H4 (cell line): ENCODE data around the gene MMS22L. TPM values are rescaled to one million over a fixed set of nuclear protein-coding genes. Genes with fewer than 3 reads are reported as not detected.

Experiments
- DNase-seq: peaks from one replicate; pipeline ENCODE4 v3.0.0-alpha.2; 2015; ENCODE audit warnings: low spot score
- total RNA-seq: library from RNA; depleted of rRNA; stranded (reverse); fragments of >200 nt; shearing (Covaris generic); gene quantifications from 2 replicates; pipeline ENCODE4 v1.2.3, GENCODE V29; 2014

MMS22L gene
- total RNA-seq, 1 experiment from 2014 or later, result 24.2 TPM

DNA sequence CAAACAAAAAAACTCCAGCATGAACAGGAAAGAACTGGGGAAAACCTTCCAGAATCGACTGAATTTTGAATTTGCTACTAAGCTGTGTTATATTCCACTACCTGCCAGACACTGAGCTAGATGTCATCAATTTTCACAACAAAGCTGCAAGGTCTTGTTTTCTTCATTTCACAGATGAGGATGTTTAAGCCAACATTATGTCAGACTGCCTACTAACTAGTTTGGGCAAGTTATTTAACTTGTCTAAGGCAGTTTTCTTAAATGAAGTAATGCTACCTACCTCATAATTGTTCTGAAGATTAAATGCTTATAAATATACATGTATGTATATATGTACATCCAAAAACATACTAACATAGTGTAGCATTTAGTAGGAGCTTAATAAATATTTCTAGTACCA lies 144.4 kb downstream of the MMS22L start:
- DNase-seq, result no peak

- no peak for DNase-seq
These were observed 146.2 kb downstream of the MMS22L start for GRCh38 chr6:97136626-97137358.

GRCh38 chr6:97133067-97133466 lies 149.9 kb downstream of the MMS22L start:
- no peak for DNase-seq

- DNase-seq, result no peak
These were observed 153.9 kb downstream of the MMS22L start for GRCh38 chr6:97129106-97129505.

GRCh38 chr6:97128507-97128906 lies 154.5 kb downstream of the MMS22L start:
- no peak for DNase-seq

- no peak for DNase-seq
These were observed 159.4 kb downstream of the MMS22L start for GRCh38 chr6:97123652-97124051.

GRCh38 chr6:97123112-97123511 lies 159.9 kb downstream of the MMS22L start:
- DNase-seq, result no peak

DNA sequence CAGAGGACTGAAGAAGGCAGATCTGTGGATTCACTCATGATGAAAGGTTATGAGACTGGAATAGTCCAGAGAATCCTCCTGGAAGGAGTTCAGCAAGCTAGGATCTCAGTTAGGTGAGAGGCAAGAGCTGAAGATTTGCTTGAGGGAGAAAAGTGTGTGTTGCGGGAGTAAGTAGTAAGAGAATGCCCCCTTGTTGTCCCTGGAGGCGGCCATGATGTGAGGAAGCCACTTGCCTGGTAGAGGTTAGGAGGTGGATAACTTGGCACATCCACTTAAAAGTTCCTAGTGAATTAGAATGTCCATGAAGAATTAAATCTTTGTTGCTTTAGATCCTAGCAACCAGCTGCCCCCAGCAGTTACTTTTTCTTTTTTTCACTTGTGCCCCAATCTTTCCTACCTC lies 162.5 kb downstream of the MMS22L start:
- no peak for DNase-seq

DNA sequence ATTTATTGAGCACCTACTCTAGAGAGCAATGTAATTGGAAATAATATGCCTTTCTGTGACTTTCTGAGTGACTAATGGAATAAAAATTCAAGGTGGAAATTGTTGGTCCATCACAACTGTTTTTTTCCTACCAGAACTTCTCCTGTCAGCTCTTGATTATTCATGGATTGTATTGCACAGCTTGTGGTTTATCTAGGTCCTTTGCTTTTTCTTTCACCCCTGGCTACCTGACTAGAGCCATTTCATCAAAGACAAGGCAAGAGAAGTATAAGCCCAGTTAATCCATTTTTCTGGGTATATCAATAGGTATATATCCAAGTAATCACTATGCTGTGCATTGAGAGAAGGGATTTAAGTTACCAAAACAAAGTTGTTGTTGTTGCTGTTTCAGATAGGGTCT lies 168.4 kb downstream of the MMS22L start:
- no peak for DNase-seq

DNA sequence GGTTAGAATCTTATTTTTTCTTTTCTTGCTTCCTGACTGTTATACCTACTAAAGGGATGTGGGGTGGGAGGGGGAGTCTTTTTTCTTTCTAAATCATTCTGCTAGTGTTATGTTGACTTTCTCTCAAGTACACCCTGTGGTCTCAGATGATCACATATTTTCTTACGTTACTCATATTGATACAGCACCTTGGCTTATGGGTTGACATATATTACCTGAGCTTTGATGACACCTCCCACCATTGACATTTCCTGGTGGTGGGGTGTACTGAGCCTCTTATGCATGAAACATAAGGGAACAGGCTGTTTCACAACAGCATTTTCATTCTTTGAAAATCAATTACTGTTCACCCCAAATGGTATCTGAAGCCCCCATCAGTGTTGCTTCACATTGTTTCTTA lies 169.8 kb downstream of the MMS22L start:
- no peak for DNase-seq

DNA sequence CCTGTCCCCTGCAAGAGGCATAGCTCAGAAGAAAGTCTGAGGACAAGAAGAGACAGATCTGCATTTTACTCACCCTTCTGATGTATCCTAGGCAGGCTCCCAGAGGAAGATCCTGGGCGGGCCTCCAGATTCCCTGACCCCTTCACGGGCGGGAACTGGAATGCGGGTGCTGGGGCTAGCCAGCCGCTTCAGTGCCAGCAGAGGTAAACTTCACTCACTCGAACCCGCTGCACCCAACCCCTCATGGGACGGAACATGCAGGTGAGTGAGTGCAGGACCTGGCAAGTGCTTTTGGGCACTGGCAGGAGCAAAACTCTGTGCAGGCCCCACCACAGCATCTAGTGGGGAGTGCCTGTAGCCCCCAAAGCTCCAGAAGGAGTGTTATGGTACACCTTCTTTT lies 171.8 kb downstream of the MMS22L start:
- no peak for DNase-seq

GRCh38 chr6:97110626-97111025 lies 172.4 kb downstream of the MMS22L start:
- DNase-seq, result no peak

GRCh38 chr6:97110149-97110548 lies 172.9 kb downstream of the MMS22L start:
- no peak for DNase-seq

DNA sequence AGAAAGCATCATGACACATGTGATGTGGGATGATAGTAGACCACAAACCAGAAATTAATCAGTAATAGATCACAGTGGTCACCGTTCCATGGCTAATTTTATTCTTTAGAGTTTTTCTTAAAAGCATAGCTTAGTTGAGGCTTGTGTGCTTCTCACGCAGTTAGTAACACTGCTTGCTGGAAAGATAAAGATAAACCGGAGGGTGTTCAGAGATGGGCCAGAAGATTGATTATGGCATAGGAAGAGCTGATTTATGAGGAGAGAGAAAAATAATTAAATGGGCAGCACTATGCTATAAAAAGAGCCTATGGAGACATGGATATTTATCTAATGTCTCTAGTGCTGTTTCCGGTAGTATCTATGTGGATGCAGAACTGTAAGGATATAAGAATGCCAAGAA lies 173.6 kb downstream of the MMS22L start:
- DNase-seq, result no peak

DNA sequence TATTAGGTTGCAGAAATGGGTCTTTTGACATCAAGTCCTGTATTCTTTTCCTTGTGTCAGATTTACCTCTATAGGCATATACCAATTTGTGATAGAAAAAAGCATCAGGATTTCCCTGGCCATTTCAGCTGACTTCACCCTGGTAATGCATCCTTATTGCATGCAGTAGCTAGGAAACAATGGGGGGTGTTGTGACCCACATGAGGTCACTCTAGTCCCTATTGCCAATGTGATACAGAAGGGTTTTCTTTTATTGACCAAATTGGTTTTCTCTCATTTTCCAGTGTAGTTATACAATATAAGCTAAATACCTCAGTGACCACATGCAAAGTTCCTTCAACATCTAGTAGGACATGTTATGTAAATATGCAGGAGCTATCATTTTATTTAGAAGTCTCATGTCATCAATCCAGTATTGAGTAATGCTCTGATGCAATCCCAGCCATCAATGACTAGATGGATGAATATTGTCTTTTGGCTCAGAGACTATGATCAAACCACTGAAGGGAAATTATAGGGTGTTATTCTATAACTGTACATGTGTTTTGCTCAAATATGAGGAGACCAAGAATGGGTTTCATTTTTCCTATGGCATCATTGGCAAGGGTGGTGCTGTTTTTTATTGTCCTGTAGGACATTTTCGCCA lies 180.7 kb downstream of the MMS22L start:
- no peak for DNase-seq

- DNase-seq, result no peak
These were observed 182.3 kb downstream of the MMS22L start for GRCh38 chr6:97100696-97101095.

DNA sequence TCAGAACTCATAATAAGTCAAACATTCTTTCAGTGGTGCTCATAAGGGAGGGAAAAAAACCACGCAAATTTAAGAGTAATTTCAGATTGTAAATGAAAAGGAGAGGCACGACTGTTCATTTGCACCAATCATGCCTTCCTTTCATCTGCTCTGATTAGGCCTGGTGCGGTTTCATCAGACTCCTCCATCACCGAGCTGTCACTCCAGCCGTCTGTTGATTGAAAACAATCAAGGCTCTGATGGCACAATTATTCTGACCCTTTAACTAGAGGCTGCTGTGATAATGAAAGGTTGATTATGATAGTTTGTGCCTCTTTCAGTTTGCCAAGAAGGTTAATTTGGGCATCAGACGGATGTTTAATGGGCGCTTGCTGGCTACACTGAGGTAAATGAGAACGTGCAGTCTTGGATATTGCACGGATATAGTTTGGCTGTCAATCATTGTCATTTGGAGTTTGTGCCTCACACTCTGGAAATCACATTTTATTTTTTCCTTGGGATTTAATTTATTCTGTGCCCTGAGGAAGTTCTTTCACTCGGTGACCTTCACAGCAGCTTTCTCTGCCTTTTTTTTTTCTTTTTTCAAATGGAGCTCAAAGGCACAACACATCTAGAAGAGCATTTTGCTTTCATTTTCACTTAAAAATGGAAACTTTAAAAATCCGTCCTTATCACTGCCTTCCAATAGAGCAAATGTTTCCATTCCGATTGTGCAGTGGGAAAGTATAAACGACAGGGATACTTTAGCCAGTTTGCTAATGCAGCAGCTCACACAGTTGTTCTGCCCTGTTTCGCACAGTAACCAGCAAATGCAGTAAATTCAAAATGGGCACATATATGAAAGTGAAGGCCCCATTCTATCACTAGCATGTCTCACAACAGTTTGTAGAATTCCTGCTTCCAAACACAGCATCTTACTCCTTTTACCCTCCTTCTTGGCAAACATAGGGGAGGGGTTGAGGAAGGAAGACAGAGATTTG lies 185.7 kb downstream of the MMS22L start:
- no peak for DNase-seq

DNA sequence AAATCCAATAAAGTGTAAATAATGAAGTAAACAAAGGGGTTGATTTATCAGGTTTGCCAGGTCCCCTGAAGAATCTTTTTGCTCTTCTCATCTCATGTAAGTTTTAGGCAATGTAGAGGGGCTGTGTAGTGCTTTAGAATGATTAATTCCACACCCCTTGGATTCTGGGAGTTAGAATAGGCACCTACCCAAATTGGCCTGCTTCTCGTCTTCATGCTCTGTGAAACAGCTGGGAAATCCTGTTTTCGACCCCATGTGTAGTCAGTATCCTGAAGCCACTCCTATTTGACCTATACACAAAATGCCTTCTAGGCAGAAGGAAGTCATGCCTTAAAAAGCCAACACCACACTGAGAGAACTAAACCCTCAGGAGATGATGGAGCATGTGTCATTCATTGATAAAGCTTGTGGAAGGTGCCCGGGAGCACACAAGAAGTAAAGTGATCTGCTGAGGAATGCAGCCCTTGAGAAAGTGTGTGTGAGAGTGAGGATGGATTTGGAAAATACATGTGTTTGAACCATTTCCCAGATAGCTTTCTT lies 187.6 kb downstream of the MMS22L start:
- DNase-seq, result no peak

DNA sequence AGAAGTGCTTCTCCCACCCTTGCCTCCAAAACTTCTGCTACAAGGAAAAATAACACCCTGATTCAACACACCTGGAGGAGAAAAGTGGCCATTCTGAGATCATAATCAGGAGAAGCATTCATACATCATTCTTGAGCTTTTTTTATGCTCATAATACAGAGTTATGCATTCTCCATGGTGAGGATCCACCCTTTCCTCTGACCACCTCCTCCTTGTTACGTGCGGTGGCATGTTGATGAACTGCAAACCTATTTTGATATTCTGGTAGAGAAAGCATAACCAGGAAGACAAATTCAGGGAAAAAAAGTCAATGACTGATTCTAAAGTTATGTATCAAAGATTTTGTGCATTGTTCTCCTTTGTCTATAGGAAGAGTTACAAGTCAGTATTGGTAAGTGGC lies 188.6 kb downstream of the MMS22L start:
- DNase-seq, result no peak

DNA sequence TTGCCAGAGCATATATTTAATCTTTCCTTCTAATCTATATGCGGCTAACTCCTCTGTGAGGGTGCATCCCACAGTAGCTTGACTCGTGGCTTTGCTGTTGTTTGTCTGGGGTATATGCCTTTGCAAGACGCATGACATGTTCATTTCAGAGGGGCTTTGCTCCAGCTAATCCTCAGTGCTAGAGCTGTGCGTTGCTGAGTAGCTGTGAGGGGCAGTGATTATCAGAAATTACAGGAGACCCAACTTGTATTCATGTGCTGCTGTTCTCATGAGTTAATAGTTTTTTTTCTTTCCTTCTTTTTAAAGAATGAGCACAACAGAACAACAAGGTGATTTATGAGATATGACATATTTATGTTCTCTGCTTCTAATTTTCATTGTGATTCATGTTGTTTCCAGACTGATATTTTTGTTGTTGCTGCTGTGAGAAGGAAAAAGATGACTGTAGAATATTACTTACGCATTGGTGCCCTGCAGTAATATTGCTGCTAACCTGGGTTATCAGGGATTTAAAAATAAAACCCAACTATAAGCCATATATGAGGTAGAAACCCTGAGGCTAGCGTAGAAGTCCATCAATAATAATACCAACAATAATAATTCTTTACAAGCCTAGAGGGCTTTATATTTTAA lies 190.2 kb downstream of the MMS22L start:
- no peak for DNase-seq
